Ascending aorta (tissue), 2 donors: ENCODE results near the gene DRC1. TPM values are rescaled to one million over a fixed set of nuclear protein-coding genes. Genes with fewer than 3 reads are reported as not detected.

Experiments used
- DNase-seq, 2 donors: peaks; one replicate each; pipeline ENCODE4 v3.0.0-alpha.2; 2019; ENCODE audit warnings: low spot score in 2 of 2
- H3K27ac ChIP-seq, 2 donors: fragments of 200-600 bp; sonication (generic); one replicate each; pipeline ENCODE4 v1.5.1; 2016 to 2017; ENCODE audit warnings: mild to moderate bottlenecking in 1 of 2
- H3K27me3 ChIP-seq: fragments of 200-600 bp; sonication (generic); one replicate; pipeline ENCODE4 v1.5.1; 2017
- H3K36me3 ChIP-seq, 2 donors: fragments of 200-600 bp; sonication (generic); one replicate each; pipeline ENCODE4 v1.5.1; 2016
- H3K4me1 ChIP-seq, 2 donors: fragments of 200-600 bp; sonication (generic); one replicate each; pipeline ENCODE4 v1.5.1; 2016 to 2017; ENCODE audit warnings: mild to moderate bottlenecking in 1 of 2
- H3K4me3 ChIP-seq, 2 donors: fragments of 200-600 bp; sonication (generic); one replicate each; pipeline ENCODE4 v1.5.1; 2016 to 2017; ENCODE audit warnings: mild to moderate bottlenecking in 1 of 2
- H3K9me3 ChIP-seq, 2 donors: fragments of 200-600 bp; sonication (generic); one replicate each; pipeline ENCODE4 v1.5.1; 2016
- intact Hi-C: fragments of 100-400 bp; cut with DNase I; formaldehyde crosslinking; loops from one replicate; pipeline ENCODE4 v1.15.1; 2023
- total RNA-seq: library from RNA; depleted of rRNA; stranded (reverse); fragments of >200 nt; gene quantifications from one replicate; pipeline ENCODE4 v1.1.0, GENCODE V29; 2016
- TF ChIP-seq, protein P1 (sequence below), 3 experiments: fragments of 200-600 bp in 2 of 3; fragments of 450-650 bp in 1 of 3; sonication (generic) in 2 of 3; IDR thresholded peaks; one replicate each; pipeline ENCODE4 v1.5.1; 2016 to 2019; ENCODE audit warnings: antibody characterized with exemption in 3 of 3, mild to moderate bottlenecking in 1 of 3, moderate library complexity in 1 of 3

The DRC1 gene
- total RNA-seq, 1 donor from 2014 or later: not detected

DNA sequence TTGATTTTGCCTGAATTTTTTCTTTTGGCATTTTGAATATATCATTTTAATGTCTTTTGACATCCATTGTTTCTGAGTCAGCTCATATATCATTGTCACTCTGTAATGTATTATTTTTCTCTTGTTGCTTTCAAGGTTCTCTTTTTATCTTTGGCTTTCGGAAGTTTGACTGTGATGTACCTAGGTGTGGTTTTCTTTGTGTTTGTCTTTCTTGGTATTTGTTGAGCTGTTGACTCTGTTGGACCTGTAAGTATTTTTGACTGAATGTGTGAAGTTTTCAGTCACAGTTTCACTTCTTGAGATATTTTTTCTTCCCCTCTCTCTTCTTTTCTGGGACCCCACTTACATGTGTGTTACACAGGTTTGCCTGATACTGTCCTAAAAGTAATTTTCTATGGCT is 24.9 kb upstream of the DRC1 start:
- Histone ChIP-seq H3K36me3 (peaks cover 11 to 27% of the 10 kb centered on the region in 2 donors), H3K27me3 (no peaks in the 10 kb centered on the region), H3K4me3 (no peak overlapping the region), H3K4me1 (no peaks in the 10 kb centered on the region), H3K27ac (no peak overlapping the region), H3K9me3 (no peaks in the 10 kb centered on the region)
- TF ChIP-seq, protein P1, sequence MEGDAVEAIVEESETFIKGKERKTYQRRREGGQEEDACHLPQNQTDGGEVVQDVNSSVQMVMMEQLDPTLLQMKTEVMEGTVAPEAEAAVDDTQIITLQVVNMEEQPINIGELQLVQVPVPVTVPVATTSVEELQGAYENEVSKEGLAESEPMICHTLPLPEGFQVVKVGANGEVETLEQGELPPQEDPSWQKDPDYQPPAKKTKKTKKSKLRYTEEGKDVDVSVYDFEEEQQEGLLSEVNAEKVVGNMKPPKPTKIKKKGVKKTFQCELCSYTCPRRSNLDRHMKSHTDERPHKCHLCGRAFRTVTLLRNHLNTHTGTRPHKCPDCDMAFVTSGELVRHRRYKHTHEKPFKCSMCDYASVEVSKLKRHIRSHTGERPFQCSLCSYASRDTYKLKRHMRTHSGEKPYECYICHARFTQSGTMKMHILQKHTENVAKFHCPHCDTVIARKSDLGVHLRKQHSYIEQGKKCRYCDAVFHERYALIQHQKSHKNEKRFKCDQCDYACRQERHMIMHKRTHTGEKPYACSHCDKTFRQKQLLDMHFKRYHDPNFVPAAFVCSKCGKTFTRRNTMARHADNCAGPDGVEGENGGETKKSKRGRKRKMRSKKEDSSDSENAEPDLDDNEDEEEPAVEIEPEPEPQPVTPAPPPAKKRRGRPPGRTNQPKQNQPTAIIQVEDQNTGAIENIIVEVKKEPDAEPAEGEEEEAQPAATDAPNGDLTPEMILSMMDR (IDR thresholded peaks at IDR 0.05): no peak
- intact Hi-C loops: no loop called here
- no peak for DNase-seq

DNA sequence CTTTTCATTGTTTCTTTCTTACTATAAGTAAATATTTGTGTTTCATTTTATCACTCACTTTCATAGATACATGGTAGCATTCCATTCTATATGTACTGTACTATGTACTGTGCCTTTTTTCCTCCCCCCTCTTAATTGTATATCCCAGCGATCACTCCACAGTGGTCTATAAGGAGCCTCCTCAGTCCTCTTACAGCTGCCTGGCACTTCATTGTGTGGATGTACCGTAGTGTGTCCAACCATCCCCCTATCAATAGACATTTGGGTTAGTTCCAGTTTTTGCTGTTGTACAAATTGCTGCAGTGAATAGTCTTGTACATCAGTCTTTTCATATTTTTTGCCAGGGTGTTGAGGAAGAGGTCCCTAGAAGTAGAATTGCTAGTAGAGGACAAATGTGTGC is 21.4 kb upstream of the DRC1 start:
- DNase-seq: no peak
- intact Hi-C loops: no loop called here
- TF ChIP-seq, protein P1 (IDR thresholded peaks at IDR 0.05): no peak
- Histone ChIP-seq H3K36me3 (peaks cover 0 to 25% of the 10 kb centered on the region in 2 donors), H3K4me1 (no peaks in the 10 kb centered on the region), H3K27me3 (no peaks in the 10 kb centered on the region), H3K9me3 (no peaks in the 10 kb centered on the region), H3K4me3 (no peak overlapping the region), H3K27ac (no peak overlapping the region)

DNA sequence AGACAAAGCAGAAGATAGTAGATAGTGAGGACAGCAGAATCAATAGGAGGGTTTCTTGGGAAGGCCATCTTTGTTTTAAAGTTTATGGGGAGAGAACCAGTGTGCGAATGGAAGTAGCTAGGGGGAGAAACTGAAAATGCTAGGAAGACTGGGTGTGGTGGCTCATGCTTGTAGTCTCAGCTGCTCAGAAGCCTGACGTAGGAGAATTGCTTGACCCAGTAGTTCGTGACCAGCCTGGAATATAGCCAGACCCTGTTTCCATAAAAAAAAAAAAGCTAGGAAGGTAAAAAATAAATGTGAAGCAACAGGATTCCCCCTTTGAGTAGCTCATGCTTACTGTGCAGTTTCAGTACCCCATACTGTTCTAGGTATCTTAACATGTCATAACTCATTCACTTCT is 19.2 kb upstream of the DRC1 start:
- H3K27me3 ChIP-seq: no peaks in the 10 kb centered on the region
- H3K27ac ChIP-seq: no peak overlapping the region
- H3K4me1 ChIP-seq: no peaks in the 10 kb centered on the region
- no peak for DNase-seq
- TF ChIP-seq, protein P1 (IDR thresholded peaks at IDR 0.05): no peak
- intact Hi-C loops: no loop called here
- H3K4me3 ChIP-seq: no peak overlapping the region
- H3K9me3 ChIP-seq: no peaks in the 10 kb centered on the region
- H3K36me3 ChIP-seq: peaks cover 0 to 28% of the 10 kb centered on the region in 2 donors

DNA sequence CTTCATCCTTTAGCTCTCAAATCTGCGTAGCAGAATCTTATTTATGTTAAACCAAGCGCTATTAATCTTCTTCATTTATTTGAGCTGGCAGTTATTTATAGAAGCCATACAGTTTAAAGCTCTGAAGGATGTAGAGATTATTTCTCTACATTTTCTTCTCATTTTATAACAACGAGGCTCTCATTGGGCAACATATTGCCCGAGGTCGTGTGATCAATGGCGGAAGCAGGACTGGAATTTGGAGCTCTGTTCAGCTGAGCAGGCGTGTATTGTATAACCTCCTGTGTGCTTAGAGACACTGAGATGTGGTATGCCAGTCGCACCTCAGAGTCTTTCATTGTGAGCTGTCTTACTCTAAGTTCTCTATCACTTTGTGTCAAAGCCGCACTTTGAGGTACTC is 17.5 kb upstream of the DRC1 start:
- no peak overlapping the region for H3K27ac ChIP-seq
- TF ChIP-seq, protein P1 (IDR thresholded peaks at IDR 0.05): no peak
- no peak for DNase-seq
- H3K36me3 ChIP-seq: peaks cover 0 to 29% of the 10 kb centered on the region in 2 donors
- intact Hi-C loops: no loop called here
- no peaks in the 10 kb centered on the region for H3K27me3 ChIP-seq
- H3K4me3 ChIP-seq: no peak overlapping the region
- H3K4me1 ChIP-seq: no peaks in the 10 kb centered on the region
- H3K9me3 ChIP-seq: no peaks in the 10 kb centered on the region

DNA sequence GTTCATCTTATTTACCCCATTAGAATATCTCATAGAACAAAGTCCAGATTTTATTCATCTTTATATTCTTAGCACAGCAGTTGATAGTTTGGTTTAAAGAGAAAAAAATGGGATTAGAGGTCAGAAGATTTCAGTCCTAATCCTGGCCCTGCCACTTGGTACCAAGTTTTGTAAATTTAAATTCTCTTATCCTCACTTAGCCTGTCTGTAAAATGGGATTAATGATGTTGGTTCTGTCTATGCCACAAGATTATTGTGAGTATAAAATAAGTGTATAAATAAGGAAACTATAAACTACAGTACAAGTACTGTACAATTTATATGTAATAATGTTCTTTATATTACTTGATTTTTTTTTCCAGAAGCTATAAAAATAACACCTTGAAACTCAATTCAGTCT is 17.1 kb upstream of the DRC1 start:
- no peak for DNase-seq
- Histone ChIP-seq H3K36me3 (peaks cover 0 to 32% of the 10 kb centered on the region in 2 donors), H3K27me3 (no peaks in the 10 kb centered on the region), H3K9me3 (no peaks in the 10 kb centered on the region), H3K4me1 (no peaks in the 10 kb centered on the region), H3K4me3 (no peak overlapping the region), H3K27ac (no peak overlapping the region)
- intact Hi-C loops: no loop called here
- TF ChIP-seq, protein P1 (IDR thresholded peaks at IDR 0.05): no peak

DNA sequence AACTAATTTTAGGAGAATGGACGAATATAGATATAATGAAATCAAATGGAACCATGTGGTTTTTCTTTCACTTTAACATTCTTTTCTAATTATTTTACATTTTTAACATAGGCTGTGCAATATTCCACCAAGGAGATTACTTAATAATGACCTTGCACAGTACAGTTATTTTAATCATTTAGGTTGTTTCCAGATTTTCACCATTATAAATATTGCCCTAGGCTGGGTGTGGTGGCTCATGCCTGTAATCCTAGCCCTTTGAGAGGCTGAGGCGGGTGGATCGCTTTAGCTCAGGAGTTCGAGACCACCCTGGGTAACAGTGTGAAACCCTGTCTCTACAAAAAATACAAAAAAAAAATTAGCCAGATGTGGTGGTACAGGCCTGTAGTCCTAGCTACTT is 14.5 kb upstream of the DRC1 start:
- TF ChIP-seq, protein P1 (IDR thresholded peaks at IDR 0.05): no peak
- Histone ChIP-seq H3K36me3 (peaks cover 0 to 32% of the 10 kb centered on the region in 2 donors), H3K4me1 (no peaks in the 10 kb centered on the region), H3K4me3 (no peak overlapping the region), H3K27me3 (no peaks in the 10 kb centered on the region), H3K9me3 (no peaks in the 10 kb centered on the region), H3K27ac (no peak overlapping the region)
- intact Hi-C loops: no loop called here
- no peak for DNase-seq
